Medulla oblongata (tissue), 1 donor: Measurements from ENCODE around the gene SLC35F6.
"Not testable (repeated sequence)": the region's sequence is repeated elsewhere in the genome, so short reads cannot be mapped to it uniquely, and the experiment has no call there.

ENCODE experiments used
- DNase-seq: peaks from one replicate; pipeline ENCODE4 v3.0.0-alpha.2; 2015; ENCODE audit errors: extremely low spot score

The SLC35F6 gene

DNA sequence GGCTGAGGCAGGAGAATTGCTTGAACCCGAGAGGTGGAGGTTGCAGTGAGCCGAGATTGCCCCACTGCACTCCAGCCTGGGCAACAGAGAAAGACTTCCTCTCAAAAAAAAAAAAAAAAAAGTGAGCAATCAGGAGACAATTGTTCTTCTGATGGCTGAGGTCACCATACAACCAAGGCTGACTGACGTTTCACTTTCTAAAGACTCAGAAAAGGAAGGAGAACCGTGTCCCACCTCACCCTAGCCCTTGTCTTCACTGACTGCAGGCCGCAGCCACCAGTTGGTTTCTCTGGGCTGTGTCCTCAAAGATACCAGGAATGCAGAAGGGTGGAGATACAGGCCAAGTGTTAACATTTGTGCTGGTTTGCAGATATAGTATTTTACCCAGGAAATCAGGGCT lies 7.7 kb upstream of the SLC35F6 start:
- no peak for DNase-seq

GRCh38 chr2:26757873-26758789 lies 6.0 kb upstream of the SLC35F6 start:
- DNase-seq = no peak

- no peak for DNase-seq
Measured at GRCh38 chr2:26758790-26759321, 5.2 kb upstream of the SLC35F6 start.

DNA sequence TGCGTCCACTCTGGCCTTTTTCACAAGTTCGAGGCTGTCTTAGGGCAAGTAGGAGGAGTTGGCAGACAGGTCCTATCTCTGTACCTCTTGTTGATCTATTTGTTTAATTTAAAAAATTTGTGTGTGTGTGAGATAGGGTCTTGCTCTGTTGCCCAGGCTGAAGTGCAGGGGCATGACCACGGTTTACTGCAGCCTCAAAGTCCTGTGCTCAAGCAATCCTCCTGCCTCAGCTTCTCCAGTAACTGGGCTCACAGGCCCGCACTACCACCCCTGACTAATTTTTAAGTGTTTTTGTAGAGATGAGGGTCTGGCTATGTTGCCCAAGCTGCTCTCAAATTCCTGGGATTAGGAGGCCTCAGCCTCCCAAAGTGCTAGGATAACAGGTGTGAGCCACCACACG lies 4.2 kb upstream of the SLC35F6 start:
- no peak for DNase-seq

GRCh38 chr2:26760991-26761390 lies 3.1 kb upstream of the SLC35F6 start:
- not testable (repeated sequence) for DNase-seq

DNA sequence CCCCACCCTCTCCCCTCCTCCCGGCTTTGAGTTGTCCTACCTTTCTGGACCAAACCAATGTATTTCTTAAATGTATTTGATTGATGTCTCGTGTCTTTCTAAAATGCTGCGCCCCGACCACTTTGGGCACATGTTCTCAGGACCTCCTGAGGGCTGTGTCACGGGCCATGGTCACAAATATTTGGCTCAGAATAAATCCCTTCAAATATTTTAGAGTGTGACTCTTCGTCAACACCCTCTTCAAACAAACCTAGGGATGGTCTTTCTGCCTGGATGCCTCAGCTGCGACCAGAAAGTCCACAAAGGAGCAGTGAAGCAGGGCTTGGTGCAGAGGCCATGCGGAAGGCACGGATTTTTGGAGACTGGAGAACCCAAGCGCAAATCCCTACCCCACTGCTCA lies 1.1 kb upstream of the SLC35F6 start:
- DNase-seq = no peak

DNA sequence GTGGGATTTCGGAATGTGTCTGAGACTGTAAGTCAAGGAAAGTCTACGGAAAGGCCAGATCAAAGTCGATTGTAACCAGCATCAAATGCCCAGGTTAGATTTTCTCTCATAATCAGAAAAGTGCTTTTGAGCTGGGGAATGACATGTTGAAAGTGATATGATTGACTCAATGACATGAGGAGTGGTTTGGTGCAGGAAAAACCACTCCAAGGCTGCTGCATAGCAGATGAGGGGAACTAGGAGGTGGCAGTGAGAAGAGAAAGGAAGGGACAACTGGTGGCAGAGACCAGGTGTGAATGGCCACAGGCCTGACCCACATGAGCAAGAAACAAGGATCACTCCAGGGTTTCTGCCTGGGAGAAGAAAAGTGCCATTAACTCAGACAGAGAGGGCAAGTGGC lies 822 bp downstream of the SLC35F6 start:
- no peak for DNase-seq

- no peak for DNase-seq
Measured at GRCh38 chr2:26765475-26766200, 1.6 kb downstream of the SLC35F6 start.

DNA sequence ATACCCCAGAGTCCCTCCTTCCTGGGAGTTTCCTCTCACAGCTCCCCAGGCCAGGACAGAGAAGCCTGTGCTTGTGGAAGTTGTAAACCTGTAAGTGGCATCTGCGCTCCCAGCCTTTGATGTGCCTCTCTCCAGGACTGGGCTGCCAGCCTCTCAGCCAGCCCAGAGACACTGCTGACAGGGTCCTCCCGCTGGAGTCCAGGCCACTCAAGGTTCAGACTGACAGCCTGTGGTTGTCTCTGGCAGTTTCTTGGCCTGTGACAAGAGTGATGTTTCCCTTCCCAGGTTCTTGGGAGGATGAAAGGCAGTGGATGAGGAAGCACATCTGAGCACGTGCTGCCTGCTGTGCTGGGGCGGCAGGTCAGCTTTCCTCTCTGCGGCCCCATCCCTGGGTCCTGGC lies 3.0 kb downstream of the SLC35F6 start:
- DNase-seq = no peak

GRCh38 chr2:26767894-26768487 lies 3.9 kb downstream of the SLC35F6 start:
- peak; percentile 37 for DNase-seq

- no peak for DNase-seq
Measured at GRCh38 chr2:26768759-26769088, 4.6 kb downstream of the SLC35F6 start.

GRCh38 chr2:26769089-26769761 lies 5.1 kb downstream of the SLC35F6 start:
- peak; percentile 92 for DNase-seq

- peak; percentile 92 for DNase-seq
Measured at GRCh38 chr2:26770986-26771586, 7.0 kb downstream of the SLC35F6 start.

- DNase-seq = peak; percentile 91
Measured at GRCh38 chr2:26772064-26773001, 8.2 kb downstream of the SLC35F6 start.

- no peak for DNase-seq
Measured at GRCh38 chr2:26776195-26776800, 12.2 kb downstream of the SLC35F6 start.

DNA sequence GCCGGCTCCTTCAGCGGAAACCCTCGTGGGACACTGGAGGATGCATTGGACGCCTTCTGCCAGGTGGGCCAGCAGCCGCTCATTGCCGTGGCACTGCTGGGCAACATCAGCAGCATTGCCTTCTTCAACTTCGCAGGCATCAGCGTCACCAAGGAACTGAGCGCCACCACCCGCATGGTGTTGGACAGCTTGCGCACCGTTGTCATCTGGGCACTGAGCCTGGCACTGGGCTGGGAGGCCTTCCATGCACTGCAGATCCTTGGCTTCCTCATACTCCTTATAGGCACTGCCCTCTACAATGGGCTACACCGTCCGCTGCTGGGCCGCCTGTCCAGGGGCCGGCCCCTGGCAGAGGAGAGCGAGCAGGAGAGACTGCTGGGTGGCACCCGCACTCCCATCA lies 14.0 kb downstream of the SLC35F6 start:
- DNase-seq = peak; percentile 42

- DNase-seq = no peak
Measured at GRCh38 chr2:26778507-26778906, 14.4 kb downstream of the SLC35F6 start.

DNA sequence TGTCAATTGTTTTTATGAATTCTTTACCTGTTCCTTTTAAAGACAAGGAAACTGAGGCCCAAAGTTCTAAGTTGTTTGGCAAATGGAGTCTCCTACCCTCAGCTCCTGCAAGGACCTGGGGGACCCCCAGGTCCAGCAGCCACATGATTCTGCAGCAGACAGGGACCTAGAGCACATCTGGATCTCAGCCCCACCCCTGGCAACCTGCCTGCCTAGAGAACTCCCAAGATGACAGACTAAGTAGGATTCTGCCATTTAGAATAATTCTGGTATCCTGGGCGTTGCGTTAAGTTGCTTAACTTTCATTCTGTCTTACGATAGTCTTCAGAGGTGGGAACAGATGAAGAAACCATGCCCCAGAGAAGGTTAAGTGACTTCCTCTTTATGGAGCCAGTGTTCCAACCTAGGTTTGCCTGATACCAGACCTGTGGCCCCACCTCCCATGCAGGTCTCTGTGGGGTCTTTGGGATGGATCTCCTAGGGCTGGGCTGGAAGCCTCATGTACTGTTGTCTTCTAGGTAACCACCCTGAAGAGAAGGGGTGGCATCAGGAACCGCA lies 16.2 kb downstream of the SLC35F6 start:
- DNase-seq = no peak

DNA sequence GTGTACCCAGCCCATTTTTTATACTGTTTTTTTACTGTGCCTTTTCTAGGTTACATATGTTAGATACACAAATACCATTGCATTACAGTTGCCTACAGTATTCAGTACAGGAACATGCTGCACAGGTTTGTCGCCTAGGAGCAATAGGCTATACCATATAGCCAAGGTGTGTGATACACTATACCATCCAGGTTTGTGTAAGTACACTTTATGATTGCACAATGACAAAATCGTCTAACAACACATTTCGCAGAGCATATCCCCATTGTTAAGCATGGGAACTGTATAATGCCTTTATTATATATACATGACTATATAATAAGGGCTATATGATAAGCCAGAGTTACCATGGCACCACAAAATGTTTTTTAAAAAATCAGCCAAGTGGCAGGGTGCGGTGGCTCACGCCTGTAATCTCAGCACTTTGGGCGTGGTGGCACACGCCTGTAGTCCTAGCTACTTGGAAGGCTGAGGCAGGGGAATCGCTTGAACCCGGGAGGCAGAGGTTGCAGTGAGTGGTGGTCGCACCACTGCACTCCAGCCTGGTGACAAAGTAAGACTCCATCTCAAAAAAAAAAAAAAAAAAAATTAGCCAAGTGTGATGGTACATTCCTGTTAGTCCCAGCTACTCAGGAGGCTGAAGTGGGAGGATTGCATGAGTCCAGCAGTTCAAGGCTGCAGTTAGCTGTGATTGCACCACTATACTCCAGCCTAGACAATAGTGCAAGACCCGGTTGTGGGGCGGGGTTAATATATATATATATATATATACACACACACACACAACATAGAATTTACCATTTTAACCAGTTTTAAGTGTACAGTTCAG lies 19.0 kb downstream of the SLC35F6 start:
- no peak for DNase-seq
